ENCODE measurements around the gene LTC4S. TPM values are rescaled to one million over a fixed set of nuclear protein-coding genes. Genes with fewer than 3 reads are reported as not detected.
"Not testable (repeated sequence)": the region's sequence is repeated elsewhere in the genome, so short reads cannot be mapped to it uniquely, and the experiment has no call there.

Gene LTC4S
- polyA plus RNA-seq, 3 donors = 2.2 to 6.8 (median 5.6) TPM

DNA sequence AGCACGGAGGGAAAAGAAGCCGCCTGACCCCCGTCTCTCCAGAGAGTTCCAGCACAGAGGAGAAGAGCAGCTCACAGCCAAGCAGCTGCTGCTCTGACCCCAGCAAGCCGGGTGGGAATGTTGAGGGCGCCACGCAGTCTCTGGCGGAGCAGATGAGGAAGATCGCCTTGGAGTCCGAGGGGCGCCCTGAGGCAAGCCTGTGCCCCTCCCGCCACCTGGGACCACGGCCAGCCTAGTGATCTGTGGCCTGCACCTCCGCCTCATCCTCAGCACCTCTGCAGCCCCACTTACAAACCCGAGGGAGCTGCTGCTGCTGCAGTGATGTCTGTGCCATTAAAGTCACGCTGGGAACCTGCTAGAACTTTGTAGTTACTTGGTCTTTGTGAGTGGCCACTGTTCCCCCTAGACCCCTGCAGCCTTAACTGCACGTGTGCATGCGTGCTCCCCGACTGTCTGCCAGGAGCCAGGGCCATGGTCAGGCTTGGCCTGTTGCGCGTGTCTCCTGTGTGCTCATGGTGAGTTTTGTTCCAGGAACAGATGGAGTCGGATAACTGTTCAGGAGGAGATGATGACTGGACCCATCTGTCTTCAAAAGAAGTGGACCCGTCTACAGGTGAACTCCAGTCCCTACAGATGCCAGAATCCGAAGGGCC lies 39.4 kb downstream of the LTC4S start:
- DNase-seq (ENCODE audit: extremely low read depth in 1 of 11, low read depth in 9 of 11, low spot score in 4 of 11) = no peak

DNA sequence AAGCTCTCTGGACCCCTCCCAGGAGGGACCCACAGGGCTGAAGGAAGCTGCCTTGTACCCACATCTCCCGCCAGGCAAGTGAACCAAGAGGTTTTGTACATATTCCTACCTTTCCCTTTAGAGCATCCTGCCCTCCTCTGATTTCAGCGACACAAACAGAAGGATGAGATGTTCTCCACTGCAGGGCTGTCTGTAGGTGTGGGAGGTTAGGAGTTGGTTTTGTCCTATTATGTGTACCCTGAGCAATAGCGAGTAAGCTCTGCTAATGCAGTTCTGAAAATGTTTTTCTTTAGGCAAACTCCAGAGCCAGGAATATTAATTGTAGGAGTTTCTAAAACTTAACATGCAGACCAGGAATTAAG lies 39.9 kb downstream of the LTC4S start:
- DNase-seq (ENCODE audit: extremely low read depth in 1 of 11, low read depth in 9 of 11, low spot score in 4 of 11) = no peak

DNA sequence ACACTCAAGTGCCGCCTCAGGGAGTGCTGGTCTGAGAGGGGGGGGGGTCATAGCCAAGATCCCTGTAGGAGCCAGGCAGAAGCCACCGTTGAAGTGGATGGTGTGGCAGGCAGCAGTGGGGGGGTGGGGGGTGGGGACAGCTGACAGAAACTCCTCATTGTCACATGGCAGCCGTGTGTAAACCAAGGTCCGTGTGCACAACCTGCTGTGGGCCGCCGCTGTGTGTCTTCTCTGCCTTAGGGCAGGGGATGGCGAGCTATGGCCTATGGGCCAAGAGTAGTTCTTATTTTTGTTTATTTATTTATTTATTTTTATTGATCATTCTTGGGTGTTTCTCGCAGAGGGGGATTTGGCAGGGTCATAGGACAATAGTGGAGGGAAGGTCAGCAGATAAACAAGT lies 40.3 kb downstream of the LTC4S start:
- no peak for DNase-seq (ENCODE audit: extremely low read depth in 1 of 11, low read depth in 9 of 11, low spot score in 4 of 11)

DNA sequence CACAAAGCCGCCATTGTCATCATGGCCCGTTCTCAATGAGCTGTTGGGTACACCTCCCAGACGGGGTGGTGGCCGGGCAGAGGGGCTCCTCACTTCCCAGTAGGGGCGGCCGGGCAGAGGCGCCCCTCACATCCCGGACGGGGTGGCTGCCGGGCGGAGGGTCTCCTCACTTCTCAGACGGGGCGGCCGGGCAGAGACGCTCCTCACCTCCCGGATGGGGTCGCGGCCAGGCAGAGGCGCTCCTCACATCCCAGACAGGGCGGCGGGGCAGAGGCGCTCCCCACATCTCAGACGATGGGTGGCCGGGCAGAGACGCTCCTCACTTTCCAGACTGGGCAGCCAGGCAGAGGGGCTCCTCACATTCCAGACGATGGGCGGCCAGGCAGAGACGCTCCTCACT lies 41.1 kb downstream of the LTC4S start:
- not testable (repeated sequence) for DNase-seq (ENCODE audit: extremely low read depth in 1 of 11, low read depth in 9 of 11, low spot score in 4 of 11)

DNA sequence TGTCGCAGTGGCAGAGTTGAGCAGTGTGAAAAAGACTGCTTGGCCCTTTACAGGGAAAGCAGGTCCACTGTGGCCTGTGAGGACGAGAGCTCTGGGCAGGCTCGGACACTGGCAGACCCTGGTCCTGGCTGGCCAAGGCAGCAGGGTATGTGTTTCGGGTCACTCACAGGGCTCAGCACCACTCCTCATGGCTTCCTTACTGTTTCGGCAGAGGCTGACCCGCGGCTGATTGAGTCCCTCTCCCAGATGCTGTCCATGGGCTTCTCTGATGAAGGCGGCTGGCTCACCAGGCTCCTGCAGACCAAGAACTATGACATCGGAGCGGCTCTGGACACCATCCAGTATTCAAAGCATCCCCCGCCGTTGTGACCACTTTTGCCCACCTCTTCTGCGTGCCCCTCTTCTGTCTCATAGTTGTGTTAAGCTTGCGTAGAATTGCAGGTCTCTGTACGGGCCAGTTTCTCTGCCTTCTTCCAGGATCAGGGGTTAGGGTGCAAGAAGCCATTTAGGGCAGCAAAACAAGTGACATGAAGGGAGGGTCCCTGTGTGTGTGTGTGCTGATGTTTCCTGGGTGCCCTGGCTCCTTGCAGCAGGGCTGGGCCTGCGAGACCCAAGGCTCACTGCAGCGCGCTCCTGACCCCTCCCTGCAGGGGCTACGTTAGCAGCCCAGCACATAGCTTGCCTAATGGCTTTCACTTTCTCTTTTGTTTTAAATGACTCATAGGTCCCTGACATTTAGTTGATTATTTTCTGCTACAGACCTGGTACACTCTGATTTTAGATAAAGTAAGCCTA lies 42.6 kb downstream of the LTC4S start:
- DNase-seq (ENCODE audit: extremely low read depth in 1 of 11, low read depth in 9 of 11, low spot score in 4 of 11) = no peak

DNA sequence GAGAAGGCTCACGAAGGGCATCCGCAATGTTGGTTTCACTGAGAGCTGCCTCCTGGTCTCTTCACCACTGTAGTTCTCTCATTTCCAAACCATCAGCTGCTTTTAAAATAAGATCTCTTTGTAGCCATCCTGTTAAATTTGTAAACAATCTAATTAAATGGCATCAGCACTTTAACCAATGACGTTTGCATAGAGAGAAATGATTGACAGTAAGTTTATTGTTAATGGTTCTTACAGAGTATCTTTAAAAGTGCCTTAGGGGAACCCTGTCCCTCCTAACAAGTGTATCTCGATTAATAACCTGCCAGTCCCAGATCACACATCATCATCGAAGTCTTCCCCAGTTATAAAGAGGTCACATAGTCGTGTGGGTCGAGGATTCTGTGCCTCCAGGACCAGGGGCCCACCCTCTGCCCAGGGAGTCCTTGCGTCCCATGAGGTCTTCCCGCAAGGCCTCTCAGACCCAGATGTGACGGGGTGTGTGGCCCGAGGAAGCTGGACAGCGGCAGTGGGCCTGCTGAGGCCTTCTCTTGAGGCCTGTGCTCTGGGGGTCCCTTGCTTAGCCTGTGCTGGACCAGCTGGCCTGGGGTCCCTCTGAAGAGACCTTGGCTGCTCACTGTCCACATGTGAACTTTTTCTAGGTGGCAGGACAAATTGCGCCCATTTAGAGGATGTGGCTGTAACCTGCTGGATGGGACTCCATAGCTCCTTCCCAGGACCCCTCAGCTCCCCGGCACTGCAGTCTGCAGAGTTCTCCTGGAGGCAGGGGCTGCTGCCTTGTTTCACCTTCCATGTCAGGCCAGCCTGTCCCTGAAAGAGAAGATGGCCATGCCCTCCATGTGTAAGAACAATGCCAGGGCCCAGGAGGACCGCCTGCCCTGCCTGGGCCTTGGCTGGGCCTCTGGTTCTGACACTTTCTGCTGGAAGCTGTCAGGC lies 43.6 kb downstream of the LTC4S start:
- no peak for DNase-seq (ENCODE audit: extremely low read depth in 1 of 11, low read depth in 9 of 11, low spot score in 4 of 11)

DNA sequence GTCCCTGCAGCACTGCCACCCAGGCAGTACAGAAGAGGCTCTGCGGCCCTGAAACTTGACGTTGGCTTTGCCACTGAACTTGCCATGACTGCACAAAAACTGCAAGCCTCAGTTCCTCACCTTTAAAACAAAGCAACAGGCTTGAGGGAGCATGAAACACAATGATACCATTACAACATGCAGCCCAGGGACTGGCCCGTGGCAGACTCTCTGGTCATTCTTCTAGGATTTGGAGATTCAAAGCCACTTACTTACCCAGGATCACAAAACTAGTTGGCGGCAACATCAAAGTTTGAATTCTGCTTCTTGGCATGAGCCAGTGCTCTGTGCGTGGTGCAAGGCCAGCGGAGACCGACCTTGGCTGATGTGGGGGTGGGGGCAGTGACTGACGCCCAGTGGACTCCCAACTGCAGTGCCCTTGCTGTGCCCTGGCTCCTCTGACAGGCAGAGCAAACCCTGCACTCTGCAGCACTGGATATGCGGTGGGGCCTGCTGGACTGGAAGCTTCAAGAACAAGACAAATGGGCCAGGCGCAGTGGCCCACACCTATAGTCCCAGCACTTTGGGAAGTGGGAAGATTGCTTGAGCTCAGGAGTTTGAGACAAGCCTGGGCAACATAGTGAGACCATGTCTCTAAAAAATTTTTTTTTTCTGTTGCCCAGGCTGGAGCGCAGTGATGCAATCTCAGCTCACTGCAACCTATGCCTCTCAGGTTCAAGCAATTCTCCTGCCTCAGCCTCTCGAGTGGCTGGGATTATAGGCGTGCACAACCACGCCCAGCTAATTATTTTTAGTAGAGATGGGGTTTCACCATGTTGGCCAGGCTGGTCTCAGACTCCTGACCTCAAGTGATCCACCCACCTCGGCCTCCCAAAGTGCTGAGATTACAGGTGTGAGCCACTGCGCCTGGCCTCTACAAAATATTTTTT lies 45.8 kb downstream of the LTC4S start:
- no peak for DNase-seq (ENCODE audit: extremely low read depth in 1 of 11, low read depth in 9 of 11, low spot score in 4 of 11)

DNA sequence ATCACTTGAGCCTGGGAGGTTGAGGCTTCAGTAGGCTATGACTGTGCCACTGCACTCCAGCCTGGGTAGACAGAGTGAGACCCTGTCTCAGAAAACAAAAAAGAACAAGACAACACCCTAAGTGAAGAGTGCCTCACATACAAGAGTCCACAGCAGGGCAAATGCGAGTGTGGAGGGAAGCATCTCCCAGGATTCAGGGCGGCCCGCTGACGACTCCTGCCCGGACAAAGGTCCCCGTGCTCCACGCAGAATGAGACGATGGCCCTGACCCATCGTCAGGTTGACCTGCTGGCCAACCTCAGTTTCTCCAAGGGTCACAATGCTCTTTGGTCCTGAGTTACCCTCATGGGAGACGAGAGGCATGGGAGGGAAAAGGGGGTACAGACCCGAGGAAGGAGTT lies 46.5 kb downstream of the LTC4S start:
- no peak for DNase-seq (ENCODE audit: extremely low read depth in 1 of 11, low read depth in 9 of 11, low spot score in 4 of 11)

DNA sequence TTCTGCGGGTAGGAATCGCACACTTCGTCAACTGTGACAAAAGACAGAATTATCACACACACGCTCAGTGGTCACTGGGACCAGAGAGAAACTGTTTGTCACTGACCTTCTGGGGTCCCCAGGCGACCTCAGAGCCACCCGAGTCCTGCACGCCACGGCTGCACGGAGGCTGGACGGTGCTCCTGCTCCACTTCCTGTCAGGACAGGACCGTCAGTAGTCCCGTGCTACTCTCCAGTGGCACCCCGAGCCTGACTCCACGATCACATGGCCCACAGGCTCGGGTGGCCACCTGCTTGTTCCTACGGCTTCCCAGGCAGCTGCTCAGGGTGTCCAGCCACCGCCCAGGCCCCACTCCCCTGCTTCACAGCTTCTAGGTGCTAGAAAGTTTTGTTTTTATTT lies 47.0 kb downstream of the LTC4S start:
- DNase-seq (ENCODE audit: extremely low read depth in 1 of 11, low read depth in 9 of 11, low spot score in 4 of 11) = no peak

DNA sequence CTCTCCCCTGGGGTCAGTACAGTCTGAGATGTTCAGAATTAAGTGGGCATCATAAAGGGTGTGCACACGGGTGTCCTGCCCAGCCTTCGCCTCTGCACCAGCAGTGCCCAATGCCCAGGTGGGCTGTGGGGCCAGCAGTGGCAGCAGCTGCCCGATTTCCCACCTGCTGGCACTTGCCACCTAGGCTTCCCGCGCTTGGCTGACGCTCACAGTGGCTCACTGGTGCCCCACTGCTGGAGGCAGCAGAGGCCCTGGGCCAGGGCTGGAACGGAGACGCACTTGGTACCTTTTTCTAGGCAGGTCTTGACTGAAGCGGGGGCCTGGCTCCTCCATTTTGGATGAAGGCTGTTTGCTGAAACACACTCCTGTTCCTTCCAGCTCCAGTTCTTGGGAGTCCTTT lies 47.8 kb downstream of the LTC4S start:
- no peak for DNase-seq (ENCODE audit: extremely low read depth in 1 of 11, low read depth in 9 of 11, low spot score in 4 of 11)

Other genes with a start within 250 kb of the LTC4S start
- gene RUFY1, start 243.4 kb upstream of the LTC4S start, polyA plus RNA-seq (ENCODE audit: insufficient read length in 3 of 3) = 10 to 100 TPM; 74.4 to 91.4 (median 86.0) TPM
- gene HNRNPH1, start 170.3 kb upstream of the LTC4S start, polyA plus RNA-seq (ENCODE audit: insufficient read length in 3 of 3) = 1,000 to 10,000 TPM; 1,069 to 1,578 (median 1,180) TPM
- 1 to 10 TPM in 1 of 3 donors, under 1 TPM in 2; 0.55 to 1.9 (median 0.75) TPM for gene CBY3, start 113.0 kb upstream of the LTC4S start, polyA plus RNA-seq (ENCODE audit: insufficient read length in 3 of 3)
- 100 to 1,000 TPM; 533 to 591 (median 590) TPM for gene CANX, start 95.0 kb upstream of the LTC4S start, polyA plus RNA-seq (ENCODE audit: insufficient read length in 3 of 3)
- gene MAML1, start 61.2 kb upstream of the LTC4S start, polyA plus RNA-seq (ENCODE audit: insufficient read length in 3 of 3) = 10 to 100 TPM; 39.4 to 46.6 (median 45.7) TPM
- 100 to 1,000 TPM; 160 to 181 (median 173) TPM for gene MGAT4B, start 12.9 kb downstream of the LTC4S start, polyA plus RNA-seq (ENCODE audit: insufficient read length in 3 of 3)
- 100 to 1,000 TPM in 2 of 3 donors, 10 to 100 TPM in 1; 82.0 to 129 (median 104) TPM for gene SQSTM1, start 26.9 kb downstream of the LTC4S start, polyA plus RNA-seq (ENCODE audit: insufficient read length in 3 of 3)
- gene MRNIP, start 64.8 kb downstream of the LTC4S start, polyA plus RNA-seq (ENCODE audit: insufficient read length in 3 of 3) = 10 to 100 TPM; 34.9 to 55.8 (median 40.7) TPM
- gene TBC1D9B, start 113.9 kb downstream of the LTC4S start, polyA plus RNA-seq (ENCODE audit: insufficient read length in 3 of 3) = 100 to 1,000 TPM in 2 of 3 donors, 10 to 100 TPM in 1; 81.6 to 121 (median 111) TPM